Stimulated activated CD4-positive, alpha-beta T cell treated with anti-CD3 and anti-CD28 coated beads, Interleukin-1b, Interleukin-23, amount 100 ng/mL, for 48 hours (primary cell): ENCODE measurements around the gene BMPER.

Experiments
- DNase-seq: peaks from one replicate; pipeline ENCODE4 v3.0.0-alpha.2; 2020

BMPER gene

DNA sequence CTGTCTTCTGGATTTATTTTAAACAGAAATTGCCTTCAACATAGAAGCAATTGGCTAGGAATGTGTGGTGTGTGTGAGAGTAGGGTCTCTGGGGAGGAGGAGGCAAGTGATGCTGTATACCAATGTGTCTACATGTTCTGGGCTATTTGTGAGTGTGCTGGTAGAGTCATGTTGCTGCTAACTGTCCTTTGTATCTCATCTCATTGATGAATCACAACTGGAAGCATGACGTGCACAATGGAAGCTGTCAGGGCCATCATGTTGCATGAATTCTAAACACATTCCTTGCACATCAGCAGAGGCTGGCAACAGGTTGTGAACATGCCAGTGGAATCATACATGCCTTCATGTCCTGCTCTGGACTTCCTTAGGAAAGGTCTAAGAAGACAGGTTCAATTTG is 199.7 kb downstream of the BMPER start:
- DNase-seq = no peak

GRCh38 chr7:34107276-34107675 is 201.9 kb downstream of the BMPER start:
- DNase-seq = no peak

- DNase-seq = no peak
Observed at GRCh38 chr7:34108165-34108564, 202.8 kb downstream of the BMPER start.

DNA sequence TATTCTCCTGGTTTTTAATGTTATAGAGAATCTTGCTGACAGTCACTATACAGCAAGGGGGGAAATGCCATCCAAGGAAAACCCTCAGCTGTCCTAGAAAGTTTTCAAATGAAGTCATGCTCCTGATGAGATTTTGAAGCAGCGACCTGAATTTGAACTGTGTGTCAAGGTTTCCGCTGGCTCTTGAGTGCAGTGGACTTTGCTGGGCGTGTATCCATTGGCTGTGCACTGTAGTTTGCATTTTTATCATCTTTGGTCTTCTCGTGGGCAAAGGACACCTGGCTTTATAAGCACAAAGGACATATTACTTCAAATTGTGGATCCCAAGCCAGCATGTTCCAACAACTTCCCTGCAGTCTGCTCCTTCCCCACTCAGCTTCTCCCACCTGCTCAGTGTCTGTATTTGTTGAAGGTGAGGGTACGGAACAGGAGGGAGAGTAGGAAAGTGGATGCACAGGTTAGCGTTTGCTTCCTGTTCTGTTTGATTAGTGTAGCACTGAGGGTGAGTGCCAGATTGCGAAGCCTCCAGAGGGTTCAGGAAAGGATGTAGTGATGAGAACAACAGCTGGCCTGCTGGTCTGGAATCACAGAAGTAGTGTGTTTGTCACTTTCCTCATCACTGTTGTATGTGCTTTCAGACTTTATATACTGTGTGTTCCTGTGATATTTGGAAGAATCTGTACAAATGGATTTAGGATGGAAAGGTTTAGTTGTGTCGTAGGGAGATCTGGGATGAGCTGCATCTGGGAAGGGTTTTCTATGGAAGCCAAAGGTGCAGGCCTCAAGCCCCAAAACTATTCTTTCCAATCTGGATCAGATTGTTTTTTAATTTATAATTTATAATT is 204.8 kb downstream of the BMPER start:
- no peak for DNase-seq

DNA sequence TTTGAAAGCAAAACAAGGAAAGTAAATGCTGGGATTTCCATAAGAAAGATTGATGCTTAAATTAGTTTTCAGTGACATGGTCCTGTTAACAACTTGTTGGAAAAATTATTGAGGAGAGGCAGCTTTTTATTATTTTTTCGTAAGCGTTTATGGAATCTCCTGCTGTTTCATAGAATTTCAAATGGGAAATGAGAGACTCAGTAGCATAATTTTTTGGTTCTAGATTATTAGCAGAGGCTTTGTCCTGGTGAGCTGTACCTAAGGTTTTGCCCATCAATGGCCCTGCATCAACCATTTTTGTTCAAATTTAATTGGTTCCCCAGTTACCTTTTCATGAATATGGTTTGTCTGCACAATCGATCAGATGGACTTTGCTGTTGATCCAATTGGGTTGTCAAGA is 205.7 kb downstream of the BMPER start:
- no peak for DNase-seq

DNA sequence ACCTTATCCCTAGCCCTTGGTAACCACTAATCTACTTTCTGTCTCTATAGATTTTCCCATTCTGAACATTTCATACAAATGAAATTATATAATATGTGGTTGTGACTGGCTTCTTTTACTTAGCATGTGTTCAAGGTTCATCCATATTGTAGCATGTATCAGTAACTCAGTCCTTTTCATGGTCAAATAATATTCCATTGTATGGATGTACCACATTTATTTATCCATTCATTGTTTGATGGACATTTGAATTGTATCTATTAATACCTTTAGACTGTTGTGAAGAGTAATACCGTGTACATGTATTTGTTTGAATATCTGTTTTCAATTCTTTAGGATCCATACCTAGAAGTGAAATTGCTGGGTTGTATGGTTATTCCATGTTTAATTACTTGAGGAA is 210.2 kb downstream of the BMPER start:
- no peak for DNase-seq

DNA sequence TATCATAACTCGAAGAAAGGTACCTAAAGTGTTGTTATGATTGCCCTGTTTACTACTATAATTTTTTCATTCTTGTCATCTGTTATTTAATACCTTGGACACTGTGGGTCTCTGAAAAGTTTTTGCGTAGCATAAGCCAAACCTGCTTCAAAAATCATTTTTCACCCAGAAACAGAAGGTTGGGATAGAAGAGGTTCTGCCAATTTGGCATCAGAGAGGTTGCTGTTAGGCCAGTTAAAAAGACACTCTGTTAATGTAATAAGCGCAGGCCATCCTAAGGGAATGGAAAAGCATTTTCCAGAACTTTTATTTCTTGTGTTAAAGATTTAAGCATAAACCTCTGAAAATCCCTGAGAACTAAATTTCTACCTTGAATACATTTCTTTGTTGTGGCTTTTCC is 212.2 kb downstream of the BMPER start:
- no peak for DNase-seq

DNA sequence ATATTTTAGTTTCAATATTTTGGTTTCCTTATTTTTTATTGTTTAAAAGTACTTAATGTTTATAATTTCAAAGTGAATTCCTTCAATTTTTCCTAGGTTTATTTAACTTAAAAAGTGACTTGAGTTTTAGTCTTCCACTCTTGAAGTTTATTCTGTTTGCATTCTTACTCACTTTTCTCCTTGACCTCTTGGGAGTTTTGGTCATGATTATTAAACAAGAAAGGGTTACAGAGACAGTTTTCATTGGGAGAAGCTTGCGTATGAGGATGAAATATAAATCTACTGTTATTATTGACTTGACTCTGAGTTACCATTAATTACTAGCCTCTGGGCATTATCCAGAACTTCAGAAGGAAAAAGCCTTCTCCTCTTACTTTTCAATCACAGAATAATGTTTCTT is 216.0 kb downstream of the BMPER start:
- no peak for DNase-seq

DNA sequence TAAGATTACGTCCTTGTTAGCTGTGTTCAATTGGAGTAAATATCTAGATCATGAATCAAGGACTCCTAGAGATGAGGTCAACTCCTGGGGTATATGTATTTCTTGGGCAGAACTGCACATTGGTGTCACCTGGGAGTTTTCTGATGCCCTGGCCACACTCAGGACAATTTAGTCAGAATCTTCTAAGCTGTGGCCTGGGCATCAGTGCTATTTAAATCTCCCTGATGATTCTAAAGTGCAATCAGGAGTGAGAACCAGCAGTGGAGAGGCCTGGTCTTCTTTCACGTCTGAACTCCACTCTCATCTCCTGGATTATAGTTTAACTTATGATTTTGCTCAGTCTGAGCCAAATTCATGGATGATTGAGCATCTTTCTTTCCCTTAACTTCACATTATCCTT is 218.0 kb downstream of the BMPER start:
- no peak for DNase-seq

- no peak for DNase-seq
Observed at GRCh38 chr7:34124765-34125164, 219.4 kb downstream of the BMPER start.

DNA sequence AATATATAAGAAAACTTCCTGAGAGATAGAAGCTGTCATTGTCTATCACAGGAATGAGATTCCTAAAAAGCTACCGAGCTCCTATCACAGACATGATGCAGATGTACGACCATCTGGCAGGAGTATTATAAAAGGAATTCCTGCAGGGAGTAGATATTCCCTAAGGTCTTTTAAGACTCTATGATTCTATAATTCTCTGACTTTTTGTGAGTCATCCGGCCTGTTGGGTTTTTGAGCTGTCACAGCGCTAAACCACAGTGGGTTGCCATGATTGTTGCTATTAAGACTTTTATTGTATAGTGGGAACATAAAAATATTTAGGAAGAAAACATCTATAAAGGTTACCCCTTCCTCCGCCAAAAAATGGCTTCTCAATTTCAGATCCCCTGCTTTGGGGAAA is 223.4 kb downstream of the BMPER start:
- DNase-seq = no peak

- no peak for DNase-seq
Observed at GRCh38 chr7:34130558-34131295, 225.4 kb downstream of the BMPER start.

GRCh38 chr7:34131371-34131770 is 226.0 kb downstream of the BMPER start:
- DNase-seq = no peak

DNA sequence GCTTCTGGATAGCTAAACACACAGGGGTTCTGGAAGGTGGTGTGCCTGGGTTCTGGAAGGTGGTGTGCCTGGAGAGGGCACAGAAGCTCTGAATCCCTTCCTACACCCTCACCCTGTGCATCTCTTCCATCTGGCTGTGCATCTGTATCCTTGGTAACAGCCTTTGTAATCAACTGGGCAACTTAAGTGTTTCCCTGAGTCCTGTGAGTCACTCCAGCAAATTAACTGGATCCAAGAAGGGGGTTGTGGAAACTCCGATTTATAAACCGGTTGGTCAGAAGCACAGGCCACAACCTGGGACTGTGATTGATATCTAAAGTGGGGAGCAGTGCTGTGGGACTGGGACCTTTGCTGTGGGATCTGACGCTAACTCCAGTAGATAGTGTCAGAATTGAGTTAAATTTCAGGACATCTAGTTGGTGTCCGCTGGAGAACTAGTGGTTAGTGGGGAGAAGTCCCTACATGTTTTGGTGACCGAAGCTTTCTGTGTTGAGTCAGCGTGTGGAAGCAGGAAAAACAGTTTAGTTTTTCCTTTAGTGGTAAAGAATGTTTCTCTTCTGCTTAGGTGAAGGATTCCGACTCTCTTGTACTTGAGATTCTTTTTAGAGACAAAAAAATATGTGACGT is 228.1 kb downstream of the BMPER start:
- no peak for DNase-seq

- peak; percentile 12 for DNase-seq
Observed at GRCh38 chr7:34133983-34134782, 228.8 kb downstream of the BMPER start.

GRCh38 chr7:34135924-34136323 is 230.6 kb downstream of the BMPER start:
- DNase-seq = no peak

GRCh38 chr7:34136698-34137097 is 231.4 kb downstream of the BMPER start:
- DNase-seq = no peak

DNA sequence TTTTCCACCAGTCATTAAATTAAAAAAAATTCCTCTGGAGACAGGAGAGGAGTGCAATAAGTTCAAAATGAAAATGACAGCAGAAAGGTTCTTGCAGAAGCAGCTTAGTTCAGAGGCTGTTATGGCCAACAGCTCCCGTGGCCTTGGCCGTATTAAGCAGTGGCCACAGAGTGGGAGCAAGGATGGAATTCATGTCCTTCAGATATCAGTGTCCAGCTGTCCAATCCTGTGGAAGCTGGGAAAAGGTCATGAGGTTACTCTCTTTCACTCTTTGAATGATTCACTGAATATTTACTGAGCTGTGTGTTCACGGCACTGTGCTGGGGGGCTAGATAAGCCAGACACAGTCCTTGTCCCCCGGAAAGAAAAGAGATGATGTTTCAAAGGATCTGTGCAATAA is 231.8 kb downstream of the BMPER start:
- no peak for DNase-seq

- DNase-seq = no peak
Observed at GRCh38 chr7:34138483-34138882, 233.1 kb downstream of the BMPER start.

- DNase-seq = no peak
Observed at GRCh38 chr7:34139086-34139485, 233.7 kb downstream of the BMPER start.

- DNase-seq = no peak
Observed at GRCh38 chr7:34140066-34140465, 234.7 kb downstream of the BMPER start.

DNA sequence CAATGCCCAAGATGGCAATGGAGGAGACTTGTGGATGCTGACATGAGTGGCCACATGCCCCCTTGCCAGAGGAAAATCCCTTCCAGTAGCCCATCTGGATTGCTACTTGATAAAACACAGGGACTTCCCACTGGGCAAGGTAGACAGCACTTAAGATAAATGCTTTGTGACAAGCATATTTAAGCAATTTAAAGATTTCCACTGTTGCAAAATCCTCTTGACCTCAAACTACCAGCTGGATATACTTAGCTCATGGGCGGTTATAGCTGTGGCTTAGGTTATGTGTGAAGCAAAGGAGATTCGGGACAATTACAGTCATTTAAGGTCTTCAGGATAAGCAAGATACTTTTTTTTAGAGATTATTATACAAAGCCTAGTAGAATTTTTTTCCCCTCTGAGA is 238.1 kb downstream of the BMPER start:
- no peak for DNase-seq

DNA sequence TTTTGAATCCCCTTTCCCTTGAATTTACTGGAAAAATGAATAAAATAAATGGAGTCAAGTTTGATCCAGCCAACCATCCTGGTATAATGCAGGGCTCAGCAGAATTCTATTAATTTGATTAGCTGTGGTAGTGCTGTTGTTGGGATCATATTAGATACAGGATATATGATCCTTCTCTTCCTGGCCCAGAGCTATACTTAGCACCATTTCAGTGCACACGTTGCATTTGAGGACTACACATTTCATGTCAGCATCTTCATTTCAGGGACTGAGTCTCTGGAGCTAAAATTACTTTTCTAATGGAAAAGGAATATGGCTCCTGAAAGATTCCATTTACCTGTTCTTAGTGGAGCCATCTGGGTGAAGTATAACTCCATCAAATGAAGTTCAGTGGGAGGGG is 240.3 kb downstream of the BMPER start:
- no peak for DNase-seq
